Skeletal muscle tissue (tissue), 4 donors: ENCODE data around the gene HLA-DPB1. TPM values are rescaled to one million over a fixed set of nuclear protein-coding genes. Genes with fewer than 3 reads are reported as not detected.
"Not testable (repeated sequence)": the region's sequence is repeated elsewhere in the genome, so short reads cannot be mapped to it uniquely, and the experiment has no call there.

ENCODE experiments used
- H3K27ac ChIP-seq: one replicate; pipeline ENCODE4 v1.7.0; 2013; ENCODE audit warnings: mild to moderate bottlenecking, low read depth, low read length, inconsistent platforms
- H3K27me3 ChIP-seq, 3 donors: one replicate each; pipeline ENCODE4 v1.7.0; 2013; ENCODE audit warnings: low read length in 3 of 3; ENCODE audit not compliant: control insufficient read depth in 3 of 3, insufficient read depth in 3 of 3
- H3K36me3 ChIP-seq, 3 donors: one replicate each; pipeline ENCODE4 v1.7.0; 2013; ENCODE audit warnings: low read length in 3 of 3; ENCODE audit not compliant: control insufficient read depth in 3 of 3, insufficient read depth in 3 of 3
- H3K4me1 ChIP-seq, 3 donors: one replicate each; pipeline ENCODE4 v1.7.0; 2013; ENCODE audit warnings: low read length in 3 of 3, mild to moderate bottlenecking in 3 of 3; ENCODE audit not compliant: control insufficient read depth in 3 of 3, insufficient read depth in 3 of 3
- H3K4me3 ChIP-seq, 3 donors: one replicate each; pipeline ENCODE4 v1.7.0; 2013; ENCODE audit warnings: low read length in 3 of 3
- H3K9ac ChIP-seq, 3 donors: one replicate each; pipeline ENCODE4 v1.7.0; 2013; ENCODE audit warnings: low read length in 3 of 3, mild to moderate bottlenecking in 3 of 3, moderate library complexity in 2 of 3, low read depth in 1 of 3
- H3K9me3 ChIP-seq, 3 donors: one replicate each; pipeline ENCODE4 v1.7.0; 2013; ENCODE audit warnings: low read length in 3 of 3; ENCODE audit not compliant: control insufficient read depth in 3 of 3
- total RNA-seq: library from RNA; depleted of rRNA; stranded (reverse); fragments of >200 nt; gene quantifications from one replicate; pipeline ENCODE4 v1.2.3, GENCODE V29; 2014
- donor health status: Osteomylitis.

HLA-DPB1 gene
- total RNA-seq, 1 donor from 2014 or later: 9.9 TPM

- no peak overlapping the region for H3K4me3 ChIP-seq
- peaks cover 3 to 11% (median 8%) of the 10 kb centered on the region in 3 donors for H3K27me3 ChIP-seq
- H3K9me3 ChIP-seq: no peaks in the 10 kb centered on the region
- no peak overlapping the region for H3K9ac ChIP-seq
- H3K4me1 ChIP-seq: no peaks in the 10 kb centered on the region
- no peaks in the 10 kb centered on the region for H3K36me3 ChIP-seq
- H3K27ac ChIP-seq: no peak overlapping the region
Measured at GRCh38 chr6:33052627-33053026, 23.2 kb upstream of the HLA-DPB1 start.

GRCh38 chr6:33053230-33053629, 22.6 kb upstream of the HLA-DPB1 start:
- Histone ChIP-seq H3K9ac (no peak overlapping the region), H3K27ac (no peak overlapping the region), H3K4me3 (no peak overlapping the region), H3K36me3 (no peaks in the 10 kb centered on the region), H3K27me3 (peaks cover 3 to 9% (median 8%) of the 10 kb centered on the region in 3 donors), H3K4me1 (no peaks in the 10 kb centered on the region), H3K9me3 (no peaks in the 10 kb centered on the region)

- Histone ChIP-seq H3K27me3 (no peaks in the 10 kb centered on the region), H3K4me1 (no peaks in the 10 kb centered on the region), H3K36me3 (no peaks in the 10 kb centered on the region), H3K4me3 (no peak overlapping the region), H3K27ac (no peak overlapping the region), H3K9me3 (no peaks in the 10 kb centered on the region), H3K9ac (no peak overlapping the region)
Measured at GRCh38 chr6:33057222-33058150, 18.3 kb upstream of the HLA-DPB1 start.

- Histone ChIP-seq H3K9me3 (no peaks in the 10 kb centered on the region), H3K4me1 (no peaks in the 10 kb centered on the region), H3K27ac (no peak overlapping the region), H3K27me3 (peaks cover 0 to 4% (median 0%) of the 10 kb centered on the region in 3 donors), H3K36me3 (no peaks in the 10 kb centered on the region), H3K9ac (no peak overlapping the region), H3K4me3 (no peak overlapping the region)
Measured at GRCh38 chr6:33061987-33062386, 13.8 kb upstream of the HLA-DPB1 start.

- H3K27ac ChIP-seq, H3K4me1 ChIP-seq, H3K36me3 ChIP-seq, H3K27me3 ChIP-seq, H3K9ac ChIP-seq, H3K4me3 ChIP-seq, H3K9me3 ChIP-seq: not testable (repeated sequence)
Measured at GRCh38 chr6:33063435-33063834, 12.4 kb upstream of the HLA-DPB1 start.

- H3K27me3 ChIP-seq: peaks cover 0 to 4% (median 0%) of the 10 kb centered on the region in 3 donors
- no peaks in the 10 kb centered on the region for H3K4me1 ChIP-seq
- H3K9me3 ChIP-seq: no peaks in the 10 kb centered on the region
- H3K9ac ChIP-seq: no peak overlapping the region
- H3K4me3 ChIP-seq: no peak overlapping the region
- peaks cover 0 to 5% (median 4%) of the 10 kb centered on the region in 3 donors for H3K36me3 ChIP-seq
- H3K27ac ChIP-seq: peak overlapping the region; percentile 25
Measured at GRCh38 chr6:33064723-33065122, 11.1 kb upstream of the HLA-DPB1 start.

- H3K27me3 ChIP-seq: peaks cover 0 to 4% (median 0%) of the 10 kb centered on the region in 3 donors
- H3K36me3 ChIP-seq: peaks cover 0 to 5% (median 4%) of the 10 kb centered on the region in 3 donors
- no peak overlapping the region for H3K9ac ChIP-seq
- H3K27ac ChIP-seq: peak overlapping the region; percentile 25
- no peaks in the 10 kb centered on the region for H3K4me1 ChIP-seq
- H3K4me3 ChIP-seq: no peak overlapping the region
- H3K9me3 ChIP-seq: no peaks in the 10 kb centered on the region
Measured at GRCh38 chr6:33065312-33065711, 10.5 kb upstream of the HLA-DPB1 start.

- H3K9me3 ChIP-seq: no peaks in the 10 kb centered on the region
- H3K4me1 ChIP-seq: no peaks in the 10 kb centered on the region
- no peak overlapping the region for H3K9ac ChIP-seq
- peaks cover 0 to 5% (median 4%) of the 10 kb centered on the region in 3 donors for H3K36me3 ChIP-seq
- H3K27me3 ChIP-seq: peaks cover 0 to 4% (median 0%) of the 10 kb centered on the region in 3 donors
- no peak overlapping the region for H3K27ac ChIP-seq
- no peak overlapping the region for H3K4me3 ChIP-seq
Measured at GRCh38 chr6:33066917-33067521, 8.8 kb upstream of the HLA-DPB1 start.

- no peaks in the 10 kb centered on the region for H3K4me1 ChIP-seq
- no peak overlapping the region for H3K27ac ChIP-seq
- no peaks in the 10 kb centered on the region for H3K27me3 ChIP-seq
- peaks cover 0 to 5% (median 4%) of the 10 kb centered on the region in 3 donors for H3K36me3 ChIP-seq
- H3K9me3 ChIP-seq: no peaks in the 10 kb centered on the region
- H3K9ac ChIP-seq: no peak overlapping the region
- no peak overlapping the region for H3K4me3 ChIP-seq
Measured at GRCh38 chr6:33069021-33069738, 6.6 kb upstream of the HLA-DPB1 start.
